ENCODE data around the gene DLD. TPM values are rescaled to one million over a fixed set of nuclear protein-coding genes. Genes with fewer than 3 reads are reported as not detected.

Gene DLD
- total RNA-seq, 2 experiments from 2014 or later = 43.8 to 82.3 TPM

DNA sequence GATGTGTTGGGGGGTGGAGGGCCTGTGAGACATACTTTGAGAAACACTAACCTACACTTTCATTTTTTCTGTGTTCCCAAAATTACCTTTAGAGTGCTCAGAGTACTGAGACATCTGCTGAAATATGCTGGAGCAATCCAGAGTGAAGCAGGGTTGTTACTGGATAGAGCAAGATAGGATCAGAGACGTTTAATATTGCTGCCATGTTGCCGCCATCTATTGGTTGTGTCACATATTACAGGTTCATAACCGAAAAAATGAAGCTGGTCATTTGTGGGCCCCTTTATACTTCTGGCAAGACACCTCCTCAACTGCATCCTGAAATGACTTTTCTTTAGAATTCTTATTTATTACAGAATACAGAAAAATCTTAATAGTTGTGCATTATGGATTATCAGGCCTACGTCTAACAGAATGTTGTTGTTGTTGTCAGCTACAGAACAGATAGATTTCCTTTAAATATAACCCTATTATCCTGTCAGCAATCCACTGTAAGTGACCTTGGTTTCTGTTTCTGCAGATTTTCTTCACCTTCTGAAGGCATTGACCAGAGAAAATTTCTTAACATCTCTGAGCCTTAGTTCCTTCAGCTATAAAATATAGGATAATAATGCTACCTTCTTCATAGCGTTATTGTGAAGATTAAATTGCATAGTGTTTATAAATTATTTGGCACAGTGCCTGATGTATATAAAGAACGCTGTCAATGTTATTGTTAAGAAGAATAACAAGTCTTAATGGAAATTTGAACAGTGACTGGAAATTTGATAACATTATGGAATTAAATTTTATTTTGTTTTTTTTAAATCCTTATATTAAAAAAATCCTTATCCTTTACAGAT is 16.2 kb upstream of the DLD start:
- DNase-seq (ENCODE audit: low spot score) = peak; percentile 63
- no peak overlapping the region for H3K4me2 ChIP-seq (ENCODE audit: low read length)
- no peaks in the 10 kb centered on the region for H3K36me3 ChIP-seq (ENCODE audit: insufficient read depth, low read length)
- no peak for TF ChIP-seq EZH2phosphoT487 (IDR thresholded peaks at IDR 0.05; ENCODE audit: borderline replicate concordance, low read depth, low read length)
- TF ChIP-seq CTCF (conservative IDR thresholded peaks at IDR 0.05; ENCODE audit: low read length) = peak; percentile 92
- no peaks in the 10 kb centered on the region for H4K20me1 ChIP-seq (ENCODE audit: insufficient read depth, low read length)
- intact Hi-C loops (cut with micrococcal nuclease; ENCODE audit: unreplicated experiment) = loop anchor here (2.0 to 10.0 kb wide), 8 partner anchors 133 to 1210 kb away; partner anchors contain the start of genes BCAP29, CBLL1 and CCDC71L
- H3K79me2 ChIP-seq (ENCODE audit: insufficient read depth, low read depth, low read length) = no peaks in the 10 kb centered on the region
- no peaks in the 10 kb centered on the region for H3K9me2 ChIP-seq (ENCODE audit: insufficient read depth, low read length)
- ChIA-PET POLR2A (interaction anchor here (0.6 to 1.3 kb wide), 6 partner anchors 30 to 1090 kb away, joined by 3 to 6 read pairs (median 4); no protein-coding TSS in a partner anchor), CTCF (ENCODE audit: unreplicated experiment) (interaction anchor here (0.6 to 0.8 kb wide), 4 partner anchors 132 to 711 kb away, joined by 3 to 6 read pairs (median 3); no protein-coding TSS in a partner anchor)
- no peaks in the 10 kb centered on the region for H3K4me1 ChIP-seq (ENCODE audit: insufficient read depth, low read length, poor library complexity, severe bottlenecking)
- no peaks in the 10 kb centered on the region for H3K9me3 ChIP-seq (ENCODE audit: low read length)
- no TSS peak for BruUV-seq (replicated peaks)
- H3K4me3 ChIP-seq (ENCODE audit: low read depth, low read length, poor library complexity, severe bottlenecking) = no peak overlapping the region
- H2AFZ ChIP-seq (ENCODE audit: low read length) = no peak overlapping the region; the same call in 1 of the 2 replicates
- H3K27ac ChIP-seq (ENCODE audit: low read depth, low read length, poor library complexity, severe bottlenecking) = no peak overlapping the region

GRCh38 chr7:107876916-107877315 is 14.1 kb upstream of the DLD start:
- BruUV-seq (replicated peaks) = no TSS peak
- H2AFZ ChIP-seq (ENCODE audit: low read length) = 0 out of 2 replicates have a peak overlapping the region, but pooled peaks have one; percentile 39

GRCh38 chr7:107877731-107878382 is 13.1 kb upstream of the DLD start:
- Histone ChIP-seq H3K9me3 (ENCODE audit: low read length) (no peaks in the 10 kb centered on the region), H3K4me2 (ENCODE audit: low read length) (no peak overlapping the region), H3K79me2 (ENCODE audit: insufficient read depth, low read depth, low read length) (no peaks in the 10 kb centered on the region), H3K36me3 (ENCODE audit: insufficient read depth, low read length) (no peaks in the 10 kb centered on the region), H3K4me3 (ENCODE audit: low read depth, low read length, poor library complexity, severe bottlenecking) (no peak overlapping the region), H2AFZ (ENCODE audit: low read length) (no peak overlapping the region), H3K27ac (ENCODE audit: low read depth, low read length, poor library complexity, severe bottlenecking) (no peak overlapping the region), H3K4me1 (ENCODE audit: insufficient read depth, low read length, poor library complexity, severe bottlenecking) (no peaks in the 10 kb centered on the region), H4K20me1 (ENCODE audit: insufficient read depth, low read length) (no peaks in the 10 kb centered on the region), H3K9me2 (ENCODE audit: insufficient read depth, low read length) (no peaks in the 10 kb centered on the region)
- DNase-seq (ENCODE audit: low spot score) = no peak
- intact Hi-C loops (cut with micrococcal nuclease; ENCODE audit: unreplicated experiment) = loop anchor here (5.0 to 10.0 kb wide), 7 partner anchors 136 to 1213 kb away; partner anchors contain the start of genes BCAP29, CBLL1 and CCDC71L
- BruUV-seq (replicated peaks) = no TSS peak
- CTCF ChIA-PET (ENCODE audit: unreplicated experiment) = no interaction called here
- POLR2A ChIA-PET = interaction anchor here (0.5 to 2.1 kb wide), 3 partner anchors 13 to 618 kb away, joined by 3 to 7 read pairs (median 4); partner anchors contain the start of gene DLD
- no peak for TF ChIP-seq EZH2phosphoT487 (IDR thresholded peaks at IDR 0.05; ENCODE audit: borderline replicate concordance, low read depth, low read length)
- no peak for TF ChIP-seq CTCF (conservative IDR thresholded peaks at IDR 0.05; ENCODE audit: low read length)

More at GRCh38 chr7:107876916-107877315, 14.1 kb upstream of the DLD start:
- no peaks in the 10 kb centered on the region for H3K79me2 ChIP-seq (ENCODE audit: insufficient read depth, low read depth, low read length)
- no peak for TF ChIP-seq EZH2phosphoT487 (IDR thresholded peaks at IDR 0.05; ENCODE audit: borderline replicate concordance, low read depth, low read length)
- no peak overlapping the region for H3K4me3 ChIP-seq (ENCODE audit: low read depth, low read length, poor library complexity, severe bottlenecking)
- DNase-seq (ENCODE audit: low spot score) = no peak
- no peak overlapping the region for H3K4me2 ChIP-seq (ENCODE audit: low read length)
- H3K9me2 ChIP-seq (ENCODE audit: insufficient read depth, low read length) = no peaks in the 10 kb centered on the region
- no peaks in the 10 kb centered on the region for H3K9me3 ChIP-seq (ENCODE audit: low read length)
- no peaks in the 10 kb centered on the region for H3K36me3 ChIP-seq (ENCODE audit: insufficient read depth, low read length)
- ChIA-PET POLR2A (interaction anchor here (0.6 to 2.1 kb wide), 5 partner anchors 14 to 591 kb away, joined by 3 to 7 read pairs (median 4); partner anchors contain the start of gene DLD), CTCF (ENCODE audit: unreplicated experiment) (interaction anchor here (1.6 kb wide), 1 partner anchor 9 kb away, joined by 4 read pairs; no protein-coding TSS in a partner anchor)
- no peaks in the 10 kb centered on the region for H3K4me1 ChIP-seq (ENCODE audit: insufficient read depth, low read length, poor library complexity, severe bottlenecking)
- H4K20me1 ChIP-seq (ENCODE audit: insufficient read depth, low read length) = no peaks in the 10 kb centered on the region
- intact Hi-C loops (cut with micrococcal nuclease; ENCODE audit: unreplicated experiment) = loop anchor here (5.0 to 10.0 kb wide), 7 partner anchors 135 to 1212 kb away; partner anchors contain the start of genes BCAP29, CBLL1 and CCDC71L
- H3K27ac ChIP-seq (ENCODE audit: low read depth, low read length, poor library complexity, severe bottlenecking) = no peak overlapping the region
